Natural killer cell (primary cell): ENCODE measurements around the gene PRR7. TPM values are rescaled to one million over a fixed set of nuclear protein-coding genes. Genes with fewer than 3 reads are reported as not detected.
A peak's percentile ranks its signal among the peaks of the same experiment; 100 is the strongest.

ENCODE experiments used
- ATAC-seq, 3 donors: fragments of 150-1000 bp in 2 of 3; fragments of 200-7000 bp in 1 of 3; cut with Tn5 transposase; 1 replicate in 1 of 3; 2 replicates in 2 of 3; pipeline ENCODE4 v1.10.0; 2021; ENCODE audit warnings: mild to moderate bottlenecking in 2 of 3, moderate library complexity in 2 of 3
- DNase-seq, 2 donors: peaks; one replicate each; pipeline versions ENCODE4 v3.0.0 to v3.0.0-alpha.2; 2013 to 2021; ENCODE audit warnings: mixed read lengths in 1 of 2
- H3K27ac ChIP-seq: one replicate; pipeline ENCODE4 v1.5.1; 2013; ENCODE audit warnings: mild to moderate bottlenecking, low read length
- H3K27me3 ChIP-seq: one replicate; pipeline ENCODE4 v1.6.1; 2013; ENCODE audit warnings: low read length; ENCODE audit not compliant: control insufficient read depth, insufficient read depth
- H3K36me3 ChIP-seq: one replicate; pipeline ENCODE4 v1.6.1; 2013; ENCODE audit warnings: low read length; ENCODE audit not compliant: control insufficient read depth, insufficient read depth
- H3K4me1 ChIP-seq: one replicate; pipeline ENCODE4 v1.6.1; 2013; ENCODE audit warnings: low read length; ENCODE audit not compliant: control insufficient read depth, insufficient read depth
- H3K4me3 ChIP-seq: one replicate; pipeline ENCODE4 v1.5.1; 2013; ENCODE audit warnings: low read length
- H3K9me3 ChIP-seq: one replicate; pipeline ENCODE4 v1.6.1; 2013; ENCODE audit warnings: low read length; ENCODE audit not compliant: control insufficient read depth, insufficient read depth
- H3K27ac Mint-ChIP-seq, 2 donors: one replicate each; pipeline ENCODE4 v1.8.0; 2022; ENCODE audit warnings: mild to moderate bottlenecking in 2 of 2, mixed read lengths in 2 of 2, moderate library complexity in 1 of 2
- H3K27me3 Mint-ChIP-seq, 2 donors: one replicate each; pipeline ENCODE4 v1.8.0; 2022; ENCODE audit warnings: low read depth in 2 of 2, mixed read lengths in 2 of 2
- H3K36me3 Mint-ChIP-seq: one replicate; pipeline ENCODE4 v1.8.0; 2022; ENCODE audit warnings: mixed read lengths
- H3K4me1 Mint-ChIP-seq, 2 donors: one replicate each; pipeline ENCODE4 v1.8.0; 2022; ENCODE audit warnings: mixed read lengths in 2 of 2
- H3K4me3 Mint-ChIP-seq: one replicate; pipeline ENCODE4 v1.8.0; 2022; ENCODE audit warnings: mild to moderate bottlenecking, moderate library complexity, mixed read lengths
- H3K9me3 Mint-ChIP-seq, 2 donors: one replicate each; pipeline ENCODE4 v1.8.0; 2022; ENCODE audit warnings: mixed read lengths in 2 of 2
- CTCF ChIP-seq: fragments of 200-600 bp; IDR thresholded peaks from one replicate; pipeline ENCODE4 v1.8.0; 2022; ENCODE audit warnings: antibody characterized with exemption
- WGBS: methylation state at CpG from one replicate; pipeline ENCODE4 v1.1.7; 2013; ENCODE audit warnings: missing lambda C conversion rate; ENCODE audit not compliant: insufficient coverage; 5-methylcytosine and 5-hydroxymethylcytosine counted together
- intact Hi-C: fragments of 100-400 bp; cut with micrococcal nuclease; formaldehyde crosslinking; loops from one replicate; pipeline ENCODE4 v1.14.2; 2022
- total RNA-seq, 4 donors: library from RNA; stranded (reverse); fragments of 120-200 nt in 1 of 4; gene quantifications; one replicate each; pipeline versions ENCODE4 v1.2.3 to v1.2.4, GENCODE V29; 2013 to 2022

Gene PRR7
- total RNA-seq, 3 donors from 2014 or later (not counting 1 experiment from before 2014, with no cell fraction given): 21.6 to 27.9 (median 23.3) TPM

GRCh38 chr5:177490311-177490991 is 43.8 kb downstream of the PRR7 start:
- H3K4me1 ChIP-seq: peaks cover 27% of the 10 kb centered on the region
- DNase-seq (no peak), ATAC-seq (no peak)
- H3K36me3 ChIP-seq: no peaks in the 10 kb centered on the region
- intact Hi-C loops: loop anchor here (10.0 kb wide), 1 partner anchor 376 kb away; no protein-coding TSS in a partner anchor
- no peak overlapping the region for H3K27ac ChIP-seq
- TF ChIP-seq CTCF: no peak
- Mint-ChIP-seq H3K9me3 (no peaks in the 10 kb centered on the region), H3K4me3 (no peak overlapping the region), H3K27me3 (no peaks in the 10 kb centered on the region), H3K4me1 (peaks cover 0 to 28% of the 10 kb centered on the region in 2 donors), H3K27ac (peak overlapping the region in 1 of 2 donors; percentile 45), H3K36me3 (no peaks in the 10 kb centered on the region)
- no peaks in the 10 kb centered on the region for H3K9me3 ChIP-seq
- WGBS: 93% methylated on average over 15 of the region's 15 CpGs
- no peaks in the 10 kb centered on the region for H3K27me3 ChIP-seq
- no peak overlapping the region for H3K4me3 ChIP-seq

- no peak overlapping the region for H3K4me3 ChIP-seq
- intact Hi-C loops: loop anchor here (10.0 kb wide), 1 partner anchor 376 kb away; no protein-coding TSS in a partner anchor
- Mint-ChIP-seq H3K27ac (peak overlapping the region in 1 of 2 donors; percentile 45), H3K4me3 (no peak overlapping the region), H3K27me3 (no peaks in the 10 kb centered on the region), H3K9me3 (no peaks in the 10 kb centered on the region), H3K36me3 (no peaks in the 10 kb centered on the region), H3K4me1 (peaks cover 0 to 28% of the 10 kb centered on the region in 2 donors)
- no peak for TF ChIP-seq CTCF
- no peaks in the 10 kb centered on the region for H3K9me3 ChIP-seq
- DNase-seq (no peak), ATAC-seq (no peak)
- 97% methylated on average over 16 of the region's 16 CpGs for WGBS
- peaks cover 33% of the 10 kb centered on the region for H3K4me1 ChIP-seq
- H3K27me3 ChIP-seq: no peaks in the 10 kb centered on the region
- H3K36me3 ChIP-seq: no peaks in the 10 kb centered on the region
- H3K27ac ChIP-seq: no peak overlapping the region
These were observed 44.4 kb downstream of the PRR7 start for GRCh38 chr5:177490992-177491391.

- Histone ChIP-seq H3K4me3 (no peak overlapping the region), H3K9me3 (no peaks in the 10 kb centered on the region), H3K36me3 (no peaks in the 10 kb centered on the region), H3K4me1 (peaks cover 37% of the 10 kb centered on the region), H3K27ac (no peak overlapping the region), H3K27me3 (no peaks in the 10 kb centered on the region)
- H3K27me3 Mint-ChIP-seq: no peaks in the 10 kb centered on the region
- H3K4me1 Mint-ChIP-seq: peaks cover 0 to 32% of the 10 kb centered on the region in 2 donors
- intact Hi-C loops: loop anchor here (10.0 kb wide), 1 partner anchor 377 kb away; no protein-coding TSS in a partner anchor
- 88% methylated on average over 37 of the region's 43 CpGs for WGBS
- no peaks in the 10 kb centered on the region for H3K36me3 Mint-ChIP-seq
- H3K4me3 Mint-ChIP-seq: no peak overlapping the region
- ATAC-seq: peak in 1 of 3 donors; percentile 17
- peak in 1 of 2 donors; percentile 42 for DNase-seq
- no peak for TF ChIP-seq CTCF
- H3K27ac Mint-ChIP-seq: peak overlapping the region in 1 of 2 donors; percentile 45
- H3K9me3 Mint-ChIP-seq: no peaks in the 10 kb centered on the region
These were observed 44.9 kb downstream of the PRR7 start for GRCh38 chr5:177491429-177491945.
